Right cardiac atrium (tissue), 5 donors: ENCODE results near the gene EPS15. TPM values are rescaled to one million over a fixed set of nuclear protein-coding genes. Genes with fewer than 3 reads are reported as not detected.
"Not testable (repeated sequence)": the region's sequence is repeated elsewhere in the genome, so short reads cannot be mapped to it uniquely, and the experiment has no call there.

ENCODE experiments used
- ATAC-seq, 2 donors: fragments of 200-7000 bp; cut with Tn5 transposase; one replicate each; pipeline versions ENCODE4 v1.8.0 to v1.9.1; 2020; ENCODE audit warnings: moderate library complexity in 2 of 2, mild to moderate bottlenecking in 1 of 2
- DNase-seq, 3 donors: peaks; one replicate each; pipeline ENCODE4 v3.0.0-alpha.2; 2020
- H3K27ac ChIP-seq: one replicate; pipeline ENCODE4 v1.5.1; 2013; ENCODE audit warnings: mild to moderate bottlenecking, low read length, control low read depth, moderate library complexity
- H3K27me3 ChIP-seq: one replicate; pipeline ENCODE4 v1.6.1; 2013; ENCODE audit not compliant: control insufficient read depth, insufficient read depth
- H3K4me1 ChIP-seq: one replicate; pipeline ENCODE4 v1.6.1; 2013; ENCODE audit warnings: low read length; ENCODE audit not compliant: control insufficient read depth, insufficient read depth
- H3K4me3 ChIP-seq: one replicate; pipeline ENCODE4 v1.5.1; 2013; ENCODE audit warnings: low read length, control low read depth
- H3K9me3 ChIP-seq: one replicate; pipeline ENCODE4 v1.6.1; 2013; ENCODE audit warnings: low read length; ENCODE audit not compliant: control insufficient read depth
- WGBS: extraction: QIAGEN DNeasy Blood & Tissue Kit; methylation state at CpG from one replicate; pipeline ENCODE4 v1.1.7; 2013; 5-methylcytosine and 5-hydroxymethylcytosine counted together
- intact Hi-C, 4 donors: fragments of 100-400 bp; cut with DNase I; formaldehyde crosslinking; loops; one replicate each; pipeline versions ENCODE4 v1.11.0 to v1.14.0; 2022 to 2023
- long read RNA-seq, 4 donors: library from polyadenylated mRNA; unstranded; transcript quantifications; one replicate each; pipeline ENCODE4 v2.0.0, GENCODE V29; 2020 to 2021
- polyA plus RNA-seq: library from polyadenylated mRNA; stranded (reverse); fragments of 200-250 nt; gene quantifications from one replicate; pipeline ENCODE4 v1.2.3, GENCODE V29; 2013
- total RNA-seq, 4 donors: library from RNA; stranded (reverse); fragmentation: NEBNext Ultra II Directional; extraction: Animal tissue kit (Norgen Biotek cat#: 25700); gene quantifications; one replicate each; pipeline ENCODE4 v1.2.1, GENCODE V29; 2021
- donor health status: healthy with polysubstance abuse.
- donor health status: DM: no; HTN: yes; CAD: no.
- donor health status: DM: no; HTN: no; CAD: no.
- donor health status: DM: no; HTN: yes; CAD: no; lungs with severe emphysema.
- donor health status: DM: yes; HTN: yes; CAD: no.

EPS15 gene
- total RNA-seq, result 10 to 100 TPM; 72.4 to 87.5 (median 74.5) TPM
- 26.0 TPM for polyA plus RNA-seq
- long read RNA-seq, donor 1, full-length matches to known transcripts, result 6 of 32 reads
- long read RNA-seq, donor 1, partial matches to known transcripts, result 19 of 32 reads
- long read RNA-seq, donor 1, other reads (novel, unspliced or antisense), result 7 of 32 reads
- long read RNA-seq, donor 2, full-length matches to known transcripts, result 12 of 30 reads
- long read RNA-seq, donor 2, partial matches to known transcripts, result 7 of 30 reads
- long read RNA-seq, donor 2, other reads (novel, unspliced or antisense), result 11 of 30 reads
- long read RNA-seq, donor 3, full-length matches to known transcripts, result 23 of 97 reads
- long read RNA-seq, donor 3, partial matches to known transcripts, result 38 of 97 reads
- long read RNA-seq, donor 3, other reads (novel, unspliced or antisense), result 36 of 97 reads
- long read RNA-seq, donor 4, full-length matches to known transcripts, result 10 of 43 reads
- long read RNA-seq, donor 4, partial matches to known transcripts, result 10 of 43 reads
- long read RNA-seq, donor 4, other reads (novel, unspliced or antisense), result 23 of 43 reads

DNA sequence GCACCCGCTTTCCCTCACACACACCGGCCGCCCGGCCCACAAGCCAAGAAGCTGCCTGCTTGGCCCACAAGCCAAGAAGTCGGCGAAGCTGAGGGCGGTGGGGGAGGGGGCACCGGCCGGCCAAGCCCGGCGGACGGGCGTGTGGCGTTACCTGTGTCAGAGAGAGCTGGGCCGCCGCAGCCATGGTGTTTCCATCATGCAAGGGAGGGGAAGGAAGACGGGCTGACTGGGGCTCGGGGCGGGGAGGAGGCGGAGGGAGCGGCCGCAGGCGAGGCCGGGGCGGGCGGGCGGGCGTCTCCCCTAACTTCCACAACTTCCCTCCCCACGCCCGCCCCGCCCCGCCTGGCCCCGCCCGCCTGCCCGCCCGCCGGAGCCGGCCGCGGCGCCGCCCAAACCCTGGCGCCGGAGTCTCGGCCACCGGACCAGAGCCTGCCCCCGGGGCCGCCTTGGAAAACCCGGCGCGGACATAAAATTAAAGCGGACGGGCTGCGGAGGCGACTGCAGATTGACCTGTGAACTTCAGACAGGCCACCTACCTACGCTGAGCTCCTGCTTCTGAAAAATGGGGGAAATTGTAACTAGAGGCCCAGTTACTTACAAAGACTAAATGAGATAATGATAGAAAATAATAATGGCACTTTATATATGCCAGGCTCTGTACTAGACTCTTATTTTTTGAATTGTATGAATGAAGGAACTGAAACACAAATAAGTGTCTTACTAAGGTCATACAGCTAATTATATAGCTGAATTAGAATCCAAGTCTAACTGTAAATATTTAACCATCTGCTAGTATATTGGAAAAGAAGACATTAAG is at the start of gene EPS15:
TSS of gene EPS15 (minus strand) at position 219 of the 817 bp plus-strand sequence. CDS start at position 184, 35 bp downstream.
- peak; percentile 89 to 96 (median 94) for DNase-seq
- Histone ChIP-seq H3K9me3 (no peaks in the 10 kb centered on the region), H3K27me3 (no peaks in the 10 kb centered on the region), H3K27ac (peak within 1 kb of the TSS; percentile 92), H3K4me3 (peak within 1 kb of the TSS; percentile 85), H3K4me1 (no peaks in the 10 kb centered on the region)
- intact Hi-C loops, result no loop called here
- peak; percentile 89 to 90 for ATAC-seq
- 1% methylated on average over 55 of the region's 56 CpGs for WGBS

GRCh38 chr1:51568231-51568935 is 49.3 kb upstream of the EPS15 start:
- Histone ChIP-seq H3K27me3 (no peaks in the 10 kb centered on the region), H3K4me3 (no peak overlapping the region), H3K4me1 (peaks cover 11% of the 10 kb centered on the region), H3K27ac (no peak overlapping the region), H3K9me3 (no peaks in the 10 kb centered on the region)
- DNase-seq (no peak), ATAC-seq (no peak)
- intact Hi-C loops, result no loop called here
- WGBS, result 91% methylated on average over 7 of the region's 7 CpGs

- peak; percentile 8 to 44 for ATAC-seq
- DNase-seq, result peak in 1 of 3 donors; percentile 19
- peaks cover 11% of the 10 kb centered on the region for H3K4me1 ChIP-seq
- intact Hi-C loops, result no loop called here
- H3K27me3 ChIP-seq, result no peaks in the 10 kb centered on the region
- H3K4me3 ChIP-seq, result no peak overlapping the region
- H3K27ac ChIP-seq, result no peak overlapping the region
- no peaks in the 10 kb centered on the region for H3K9me3 ChIP-seq
Measured at GRCh38 chr1:51567653-51568052, 48.6 kb upstream of the EPS15 start.

DNA sequence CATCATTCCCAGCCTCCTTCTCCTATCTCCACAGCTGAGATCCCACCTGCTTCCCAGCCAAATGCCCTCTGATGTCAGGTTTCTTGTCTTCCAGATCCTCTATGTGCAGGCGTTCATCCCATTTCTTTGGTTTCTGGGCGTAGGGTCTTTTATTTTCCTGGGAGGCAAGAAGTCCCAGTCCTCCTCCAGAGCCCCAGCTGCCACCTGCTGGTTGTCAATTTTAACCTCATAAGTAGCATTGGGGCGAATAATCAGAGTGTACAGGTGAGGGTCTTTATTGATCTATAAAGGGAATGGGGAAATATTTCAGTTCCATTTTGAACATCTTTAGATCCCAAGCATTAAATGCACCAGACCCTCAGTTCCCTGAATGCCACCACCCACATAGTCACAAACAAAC is 47.2 kb upstream of the EPS15 start:
- ATAC-seq (no peak), DNase-seq (no peak)
- no peaks in the 10 kb centered on the region for H3K9me3 ChIP-seq
- no peak overlapping the region for H3K27ac ChIP-seq
- H3K4me3 ChIP-seq, result no peak overlapping the region
- peaks cover 11% of the 10 kb centered on the region for H3K4me1 ChIP-seq
- no peaks in the 10 kb centered on the region for H3K27me3 ChIP-seq
- WGBS, result 89% methylated on average over 3 of the region's 3 CpGs
- intact Hi-C loops, result no loop called here

- no peak overlapping the region for H3K4me3 ChIP-seq
- H3K9me3 ChIP-seq, result no peaks in the 10 kb centered on the region
- ATAC-seq (no peak), DNase-seq (no peak)
- H3K27me3 ChIP-seq, result no peaks in the 10 kb centered on the region
- 86% methylated on average over 2 of the region's 2 CpGs for WGBS
- peaks cover 10% of the 10 kb centered on the region for H3K4me1 ChIP-seq
- no peak overlapping the region for H3K27ac ChIP-seq
- intact Hi-C loops, result no loop called here
Measured at GRCh38 chr1:51565009-51565408, 45.9 kb upstream of the EPS15 start.

GRCh38 chr1:51564124-51564523 is 45.1 kb upstream of the EPS15 start:
- intact Hi-C loops, result no loop called here
- Histone ChIP-seq H3K27ac (no peak overlapping the region), H3K9me3 (no peaks in the 10 kb centered on the region), H3K4me1 (peaks cover 4% of the 10 kb centered on the region), H3K4me3 (no peak overlapping the region), H3K27me3 (no peaks in the 10 kb centered on the region)
- DNase-seq (no peak), ATAC-seq (no peak)

- WGBS, result 79% methylated on average over 1 of the region's 1 CpG
- DNase-seq (no peak), ATAC-seq (no peak)
- H3K4me3 ChIP-seq, result no peak overlapping the region
- no peak overlapping the region for H3K27ac ChIP-seq
- H3K27me3 ChIP-seq, result no peaks in the 10 kb centered on the region
- H3K9me3 ChIP-seq, result no peaks in the 10 kb centered on the region
- H3K4me1 ChIP-seq, result peaks cover 3% of the 10 kb centered on the region
- intact Hi-C loops, result no loop called here
Measured at GRCh38 chr1:51561702-51562101, 42.6 kb upstream of the EPS15 start.

DNA sequence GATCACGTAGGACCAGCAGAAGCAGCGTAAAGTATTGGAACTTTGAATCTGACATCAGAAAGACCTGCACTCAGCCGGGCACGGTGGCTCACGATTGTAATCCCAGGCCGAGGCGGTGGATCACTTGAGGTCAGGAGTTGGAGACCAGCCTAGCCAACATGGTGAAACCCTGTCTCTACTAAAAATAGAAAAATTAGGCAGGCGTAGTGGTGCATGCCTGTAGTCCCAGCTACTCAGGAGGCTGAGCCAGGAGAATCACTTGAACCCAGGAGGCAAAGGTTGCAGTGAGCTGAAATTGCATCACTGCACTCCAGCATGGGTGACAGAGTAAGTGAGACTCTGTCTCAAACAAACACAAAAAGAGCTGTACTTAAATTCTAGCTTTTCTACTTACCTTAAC is 41.8 kb upstream of the EPS15 start:
- intact Hi-C loops, H3K9me3 ChIP-seq, DNase-seq, H3K4me3 ChIP-seq, H3K27me3 ChIP-seq, H3K4me1 ChIP-seq, ATAC-seq: not testable (repeated sequence)
- WGBS, result 74% methylated on average over 8 of the region's 8 CpGs
- peak overlapping the region; percentile 59 for H3K27ac ChIP-seq

DNA sequence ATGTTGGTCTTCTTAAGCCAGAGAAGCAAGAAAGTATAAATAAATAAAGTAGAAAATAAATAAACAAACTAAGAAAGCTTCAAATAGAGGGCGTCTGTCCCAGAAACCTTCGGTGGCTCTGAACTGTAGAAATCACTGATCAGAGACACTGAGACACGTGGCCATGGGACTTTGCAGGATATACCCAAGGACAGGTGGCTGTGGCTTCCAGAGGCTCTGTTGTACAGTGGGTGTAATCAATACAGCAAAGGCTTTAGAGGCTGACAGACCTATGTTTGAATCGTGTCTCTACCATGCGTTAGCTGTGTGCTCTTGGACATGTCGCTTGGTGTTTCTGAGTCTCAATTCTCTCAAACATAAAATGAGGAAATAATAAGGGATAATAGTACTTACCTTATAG is 41.0 kb upstream of the EPS15 start:
- 87% methylated on average over 6 of the region's 6 CpGs for WGBS
- H3K4me1 ChIP-seq, result no peaks in the 10 kb centered on the region
- no peak for ATAC-seq
- no peak overlapping the region for H3K4me3 ChIP-seq
- no peak overlapping the region for H3K27ac ChIP-seq
- no peaks in the 10 kb centered on the region for H3K27me3 ChIP-seq
- no peaks in the 10 kb centered on the region for H3K9me3 ChIP-seq
- no peak for DNase-seq
- intact Hi-C loops, result no loop called here

DNA sequence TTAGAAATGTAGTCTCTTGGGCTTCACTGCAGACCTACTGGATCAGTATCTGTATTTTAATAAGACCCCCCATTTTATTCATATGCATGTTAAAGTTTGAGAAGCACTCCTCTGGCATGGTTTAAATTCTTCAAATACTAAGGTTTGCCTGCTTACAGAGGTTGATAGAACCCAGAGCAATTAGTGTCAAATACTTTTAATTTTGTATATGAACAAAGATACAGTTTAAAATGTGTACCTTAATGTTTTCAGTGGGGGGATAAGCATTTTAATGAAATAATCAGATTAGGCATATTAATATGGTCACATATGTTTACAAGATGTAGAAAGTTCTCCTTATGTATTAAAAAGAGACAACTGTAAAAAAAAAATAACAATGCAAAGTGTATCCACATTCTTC is 40.4 kb upstream of the EPS15 start:
- intact Hi-C loops, result no loop called here
- ATAC-seq, result no peak
- Histone ChIP-seq H3K4me1 (no peaks in the 10 kb centered on the region), H3K9me3 (no peaks in the 10 kb centered on the region), H3K27me3 (no peaks in the 10 kb centered on the region), H3K4me3 (no peak overlapping the region), H3K27ac (no peak overlapping the region)
- no peak for DNase-seq

DNA sequence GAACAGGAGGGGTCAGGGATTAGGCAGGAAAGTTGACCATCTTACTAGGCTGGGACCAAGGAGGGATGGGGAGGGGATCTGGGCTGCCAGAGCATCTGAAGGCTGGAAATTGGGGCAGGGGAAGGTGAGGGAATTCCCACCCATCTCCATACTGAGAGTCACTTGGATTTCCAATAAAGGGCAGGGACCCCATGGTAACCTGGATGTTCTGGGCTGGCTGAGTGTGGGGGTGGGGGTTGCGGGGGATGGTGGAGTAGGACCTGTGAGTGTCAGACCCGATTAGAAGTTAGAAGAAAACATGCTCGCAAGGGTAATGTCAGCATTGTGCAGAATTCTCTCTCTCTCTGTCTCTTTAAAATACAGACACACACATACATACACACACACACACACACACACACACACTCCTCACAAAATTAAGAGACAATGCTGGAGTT is 40.0 kb upstream of the EPS15 start:
- 73% methylated on average over 3 of the region's 3 CpGs for WGBS
- no peaks in the 10 kb centered on the region for H3K9me3 ChIP-seq
- no peak for ATAC-seq
- no peaks in the 10 kb centered on the region for H3K27me3 ChIP-seq
- no peaks in the 10 kb centered on the region for H3K4me1 ChIP-seq
- H3K4me3 ChIP-seq, result no peak overlapping the region
- no peak overlapping the region for H3K27ac ChIP-seq
- DNase-seq, result no peak
- intact Hi-C loops, result no loop called here
